Measurements from ENCODE around the gene THOP1.

DNA sequence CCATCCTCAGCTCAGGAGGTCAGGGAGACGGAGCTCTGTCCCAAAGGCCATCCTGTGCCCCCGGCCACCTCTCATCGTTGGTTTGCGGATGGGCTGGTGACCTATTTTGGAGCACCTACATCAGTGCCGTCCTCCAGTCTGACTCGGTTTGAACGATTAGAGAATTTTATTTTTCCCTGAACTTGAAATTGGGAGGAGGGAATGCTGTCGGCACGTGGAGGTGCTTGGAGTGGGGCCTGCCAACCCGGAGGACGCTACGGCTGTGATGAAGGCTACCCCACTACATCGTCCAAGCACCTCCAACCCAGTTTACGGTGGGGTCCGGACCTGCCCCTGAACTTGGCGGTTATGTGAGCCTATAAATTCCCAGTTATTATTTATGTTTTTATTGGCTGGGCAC lies 31.3 kb downstream of the THOP1 start:
- TF ChIP-seq POLR2A (IDR thresholded peaks at IDR 0.05), result no peak
- TF ChIP-seq, protein P1, sequence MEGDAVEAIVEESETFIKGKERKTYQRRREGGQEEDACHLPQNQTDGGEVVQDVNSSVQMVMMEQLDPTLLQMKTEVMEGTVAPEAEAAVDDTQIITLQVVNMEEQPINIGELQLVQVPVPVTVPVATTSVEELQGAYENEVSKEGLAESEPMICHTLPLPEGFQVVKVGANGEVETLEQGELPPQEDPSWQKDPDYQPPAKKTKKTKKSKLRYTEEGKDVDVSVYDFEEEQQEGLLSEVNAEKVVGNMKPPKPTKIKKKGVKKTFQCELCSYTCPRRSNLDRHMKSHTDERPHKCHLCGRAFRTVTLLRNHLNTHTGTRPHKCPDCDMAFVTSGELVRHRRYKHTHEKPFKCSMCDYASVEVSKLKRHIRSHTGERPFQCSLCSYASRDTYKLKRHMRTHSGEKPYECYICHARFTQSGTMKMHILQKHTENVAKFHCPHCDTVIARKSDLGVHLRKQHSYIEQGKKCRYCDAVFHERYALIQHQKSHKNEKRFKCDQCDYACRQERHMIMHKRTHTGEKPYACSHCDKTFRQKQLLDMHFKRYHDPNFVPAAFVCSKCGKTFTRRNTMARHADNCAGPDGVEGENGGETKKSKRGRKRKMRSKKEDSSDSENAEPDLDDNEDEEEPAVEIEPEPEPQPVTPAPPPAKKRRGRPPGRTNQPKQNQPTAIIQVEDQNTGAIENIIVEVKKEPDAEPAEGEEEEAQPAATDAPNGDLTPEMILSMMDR (IDR thresholded peaks at IDR 0.05), result no peak
- TF ChIP-seq POLR2AphosphoS5 (IDR thresholded peaks at IDR 0.05; ENCODE audit: insufficient read depth in 1 of 2, low read depth in 1 of 2), result no peak
